AG09319 (cell line): ENCODE data around the gene KDM3B.

Experiments
- DNase-seq: peaks from one replicate; pipeline ENCODE4 v3.0.0-alpha.2; 2010; ENCODE audit warnings: low read depth; ENCODE audit errors: extremely low read depth
- TF ChIP-seq, protein P1 (sequence below): IDR thresholded peaks from 2 replicates; pipeline ENCODE4 v1.5.1; 2011; ENCODE audit warnings: low read depth, mild to moderate bottlenecking, inconsistent platforms, low read length, moderate library complexity

Gene KDM3B

DNA sequence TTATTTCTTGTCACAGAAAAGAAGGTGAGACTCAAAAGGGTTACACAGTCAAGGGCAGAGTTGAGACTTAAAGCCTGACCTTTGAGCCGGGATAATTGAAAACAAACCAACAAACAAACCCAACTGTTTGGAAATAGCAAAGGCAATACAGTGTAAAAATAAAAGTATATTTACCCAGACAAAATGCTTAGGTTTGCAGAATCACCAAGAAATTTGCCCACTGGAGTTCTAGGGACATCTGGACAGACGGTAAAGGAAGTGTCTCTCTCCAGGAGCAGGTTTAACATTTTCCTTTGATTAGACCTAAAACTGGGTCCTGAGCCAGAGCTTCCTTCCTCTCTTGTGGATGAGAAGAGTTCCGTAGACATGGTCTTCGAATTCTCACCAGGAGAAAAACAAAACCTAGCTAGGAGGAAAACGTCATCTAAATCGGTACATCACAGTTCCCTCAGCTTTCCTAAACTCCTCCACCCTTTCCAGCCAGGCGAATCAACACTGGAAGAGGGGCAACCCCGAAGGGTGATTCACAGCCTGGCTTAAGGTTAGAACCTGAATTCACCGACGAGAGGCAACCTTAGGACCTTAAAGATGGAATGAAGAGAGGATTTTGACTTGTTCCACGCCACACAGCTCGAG, 21.6 kb upstream of the KDM3B start:
- TF ChIP-seq, protein P1, sequence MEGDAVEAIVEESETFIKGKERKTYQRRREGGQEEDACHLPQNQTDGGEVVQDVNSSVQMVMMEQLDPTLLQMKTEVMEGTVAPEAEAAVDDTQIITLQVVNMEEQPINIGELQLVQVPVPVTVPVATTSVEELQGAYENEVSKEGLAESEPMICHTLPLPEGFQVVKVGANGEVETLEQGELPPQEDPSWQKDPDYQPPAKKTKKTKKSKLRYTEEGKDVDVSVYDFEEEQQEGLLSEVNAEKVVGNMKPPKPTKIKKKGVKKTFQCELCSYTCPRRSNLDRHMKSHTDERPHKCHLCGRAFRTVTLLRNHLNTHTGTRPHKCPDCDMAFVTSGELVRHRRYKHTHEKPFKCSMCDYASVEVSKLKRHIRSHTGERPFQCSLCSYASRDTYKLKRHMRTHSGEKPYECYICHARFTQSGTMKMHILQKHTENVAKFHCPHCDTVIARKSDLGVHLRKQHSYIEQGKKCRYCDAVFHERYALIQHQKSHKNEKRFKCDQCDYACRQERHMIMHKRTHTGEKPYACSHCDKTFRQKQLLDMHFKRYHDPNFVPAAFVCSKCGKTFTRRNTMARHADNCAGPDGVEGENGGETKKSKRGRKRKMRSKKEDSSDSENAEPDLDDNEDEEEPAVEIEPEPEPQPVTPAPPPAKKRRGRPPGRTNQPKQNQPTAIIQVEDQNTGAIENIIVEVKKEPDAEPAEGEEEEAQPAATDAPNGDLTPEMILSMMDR: no peak
- DNase-seq: no peak

- TF ChIP-seq, protein P1: no peak
- peak; percentile 99 for DNase-seq
Measured at GRCh38 chr5:138331449-138332368, 20.8 kb upstream of the KDM3B start, which contains the start of gene CDC25C. TSS of gene CDC25C (minus strand) at chr5:138331804. CDS start at chr5:138331180, 624 bp downstream.

GRCh38 chr5:138334867-138335447, 17.5 kb upstream of the KDM3B start:
- no peak for DNase-seq
- TF ChIP-seq, protein P1: no peak

DNA sequence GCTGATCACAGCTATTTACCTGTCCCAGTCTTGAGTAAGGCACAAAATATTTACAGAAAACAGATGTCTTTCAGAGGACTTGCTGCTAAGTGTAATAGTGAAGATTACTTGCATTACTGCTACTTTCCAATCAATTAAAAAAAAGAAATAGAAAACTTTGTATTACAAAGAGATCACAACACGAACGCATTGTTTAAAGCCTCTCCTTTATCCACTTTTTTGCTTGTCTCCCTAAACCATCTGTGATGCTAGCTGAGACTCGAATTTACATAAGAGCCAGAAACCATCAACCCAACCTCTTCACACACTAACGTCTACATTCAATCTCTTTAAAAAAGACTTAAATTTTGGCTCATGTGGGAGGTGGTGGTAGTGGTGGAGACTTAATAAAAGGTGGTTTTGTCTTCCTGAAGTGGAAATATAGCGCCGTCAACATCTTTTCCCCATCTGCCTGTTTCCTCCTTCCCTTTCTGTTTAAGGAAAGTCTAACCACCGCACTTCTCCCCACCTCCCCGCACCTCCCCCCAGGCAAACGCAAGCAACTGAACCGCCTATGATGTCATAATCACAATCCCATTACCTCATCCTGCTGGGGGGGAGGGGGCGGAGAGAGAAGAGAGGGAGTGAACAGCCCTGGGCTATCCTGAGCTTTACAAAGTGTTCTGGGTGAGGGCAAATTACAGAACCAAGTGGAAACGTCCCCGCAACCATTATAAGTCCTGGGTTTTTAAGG, 15.4 kb upstream of the KDM3B start:
- TF ChIP-seq, protein P1: no peak
- peak; percentile 48 for DNase-seq

GRCh38 chr5:138337685-138338410, 14.6 kb upstream of the KDM3B start, which contains the start of gene FAM53C:
TSS of gene FAM53C (plus strand) at chr5:138338266. CDS start at chr5:138341336, 3,070 bp downstream.
- TF ChIP-seq, protein P1: no peak
- peak; percentile 77 for DNase-seq

DNA sequence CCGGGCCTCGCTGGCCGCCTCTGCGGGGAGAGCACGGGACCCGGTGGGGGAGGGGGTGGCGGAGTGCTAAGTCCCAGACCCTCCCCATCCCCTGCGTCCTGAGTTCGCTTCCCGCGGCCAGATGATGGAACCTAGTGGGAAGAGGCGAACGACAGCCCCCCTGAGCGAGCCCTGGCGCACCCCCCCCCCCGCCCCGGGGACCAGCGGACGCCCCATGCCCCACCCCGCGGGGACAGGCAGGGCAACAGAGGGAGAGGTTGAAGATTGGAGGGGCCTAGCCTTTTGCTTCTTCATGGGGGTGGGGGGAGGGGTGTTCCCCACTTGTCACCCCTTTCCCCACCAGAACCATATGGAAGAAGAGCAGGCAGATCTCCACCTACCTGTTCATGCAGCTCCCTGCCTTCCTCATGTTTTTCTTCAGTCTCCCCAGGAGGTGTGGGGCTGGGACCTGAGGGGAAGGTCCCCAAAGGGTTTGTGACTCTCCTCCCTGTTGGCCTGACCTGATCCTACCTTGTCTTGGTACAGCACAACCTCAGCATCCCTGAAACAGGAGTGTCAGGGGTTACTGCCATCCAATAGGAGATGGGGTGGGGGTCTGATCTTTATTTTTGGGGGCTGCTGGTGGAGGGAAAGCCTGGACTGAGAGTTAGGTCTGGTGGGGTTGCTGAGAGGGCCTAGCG, 13.9 kb upstream of the KDM3B start:
- no peak for DNase-seq
- TF ChIP-seq, protein P1: no peak
